Neutrophil (primary cell): ENCODE data around the gene STMN3.
"Not testable (repeated sequence)": the region's sequence is repeated elsewhere in the genome, so short reads cannot be mapped to it uniquely, and the experiment has no call there.

Experiments used
- H3K27ac ChIP-seq: fragments of 200-600 bp; sonication (generic); 2 replicates; pipeline ENCODE4 v1.5.1; 2016; ENCODE audit warnings: mild to moderate bottlenecking, moderate library complexity
- H3K27me3 ChIP-seq: fragments of 200-600 bp; sonication (generic); 2 replicates; pipeline ENCODE4 v1.6.0; 2016; ENCODE audit warnings: mild to moderate bottlenecking
- H3K36me3 ChIP-seq: fragments of 200-600 bp; sonication (generic); 2 replicates; pipeline ENCODE4 v1.5.1; 2017
- H3K4me1 ChIP-seq, 2 experiments: fragments of 200-600 bp in 1 of 2; sonication (generic) in 1 of 2; 1 replicate in 1 of 2; 2 replicates in 1 of 2; pipeline versions ENCODE4 v1.5.1 to v1.6.1; 2013 to 2016; ENCODE audit warnings: low read depth in 1 of 2, low read length in 1 of 2, mild to moderate bottlenecking in 1 of 2, moderate library complexity in 1 of 2; ENCODE audit not compliant: control insufficient read depth in 1 of 2, insufficient read depth in 1 of 2
- H3K4me3 ChIP-seq, 2 experiments: fragments of 200-600 bp in 1 of 2; sonication (generic) in 1 of 2; 1 replicate in 1 of 2; 2 replicates in 1 of 2; pipeline ENCODE4 v1.5.1; 2013 to 2016; ENCODE audit warnings: low read depth in 1 of 2, low read length in 1 of 2, mild to moderate bottlenecking in 1 of 2, moderate library complexity in 1 of 2
- H3K9me3 ChIP-seq: fragments of 200-600 bp; sonication (generic); 2 replicates; pipeline ENCODE4 v1.5.1; 2016
- CTCF ChIP-seq: fragments of 200-600 bp; sonication (generic); IDR thresholded peaks from 2 replicates; pipeline ENCODE4 v1.5.1; 2016; ENCODE audit warnings: antibody characterized with exemption

Gene STMN3

DNA sequence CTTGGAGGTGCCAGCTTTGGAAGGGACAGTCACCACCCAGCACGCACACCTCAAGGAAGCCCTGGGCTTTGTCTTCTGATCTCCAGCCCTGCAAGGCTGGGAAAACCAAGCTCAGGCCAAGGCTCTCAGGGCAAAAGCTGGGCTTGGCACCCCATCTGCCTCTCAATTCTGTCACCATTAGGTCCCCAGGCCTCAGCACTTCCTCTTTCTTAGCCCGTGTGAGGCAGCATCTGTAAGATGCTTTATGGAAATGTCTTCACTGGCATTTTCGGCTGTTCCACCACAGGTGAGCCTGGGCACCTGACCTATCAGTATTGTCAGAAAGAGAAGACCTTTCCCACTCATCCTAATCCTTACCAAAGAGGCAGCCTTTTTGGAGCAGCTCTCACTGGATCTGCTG is 50.9 kb downstream of the STMN3 start:
- H3K9me3 ChIP-seq, result no peaks in the 10 kb centered on the region
- peaks cover 20 to 23% of the 10 kb centered on the region in 2 experiments for H3K4me1 ChIP-seq
- no peaks in the 10 kb centered on the region for H3K27me3 ChIP-seq
- peaks cover 48% of the 10 kb centered on the region for H3K36me3 ChIP-seq
- H3K27ac ChIP-seq, result peak overlapping the region; percentile 57
- no peak for TF ChIP-seq CTCF
- no peak overlapping the region for H3K4me3 ChIP-seq

- H3K9me3 ChIP-seq, H3K27me3 ChIP-seq, H3K4me3 ChIP-seq: not testable (repeated sequence)
- peaks cover 16 to 21% of the 10 kb centered on the region in 2 experiments for H3K4me1 ChIP-seq
- H3K36me3 ChIP-seq, result peaks cover 52% of the 10 kb centered on the region
- peak overlapping the region; percentile 57 for H3K27ac ChIP-seq
Observed at GRCh38 chr20:63601679-63602078, 51.5 kb downstream of the STMN3 start.

GRCh38 chr20:63599396-63600050 is 53.7 kb downstream of the STMN3 start:
- no peak overlapping the region for H3K4me3 ChIP-seq
- H3K27ac ChIP-seq, result no peak overlapping the region
- TF ChIP-seq CTCF, result no peak
- no peaks in the 10 kb centered on the region for H3K27me3 ChIP-seq
- H3K9me3 ChIP-seq, result no peaks in the 10 kb centered on the region
- H3K36me3 ChIP-seq, result peaks cover 74% of the 10 kb centered on the region
- H3K4me1 ChIP-seq, result peaks cover 10 to 11% of the 10 kb centered on the region in 2 experiments

GRCh38 chr20:63598479-63599395 is 54.5 kb downstream of the STMN3 start:
- Histone ChIP-seq H3K36me3 (peaks cover 81% of the 10 kb centered on the region), H3K4me1 (peaks cover 10 to 11% of the 10 kb centered on the region in 2 experiments), H3K9me3 (no peaks in the 10 kb centered on the region), H3K4me3 (no peak overlapping the region), H3K27ac (no peak overlapping the region), H3K27me3 (no peaks in the 10 kb centered on the region)
- TF ChIP-seq CTCF, result no peak

DNA sequence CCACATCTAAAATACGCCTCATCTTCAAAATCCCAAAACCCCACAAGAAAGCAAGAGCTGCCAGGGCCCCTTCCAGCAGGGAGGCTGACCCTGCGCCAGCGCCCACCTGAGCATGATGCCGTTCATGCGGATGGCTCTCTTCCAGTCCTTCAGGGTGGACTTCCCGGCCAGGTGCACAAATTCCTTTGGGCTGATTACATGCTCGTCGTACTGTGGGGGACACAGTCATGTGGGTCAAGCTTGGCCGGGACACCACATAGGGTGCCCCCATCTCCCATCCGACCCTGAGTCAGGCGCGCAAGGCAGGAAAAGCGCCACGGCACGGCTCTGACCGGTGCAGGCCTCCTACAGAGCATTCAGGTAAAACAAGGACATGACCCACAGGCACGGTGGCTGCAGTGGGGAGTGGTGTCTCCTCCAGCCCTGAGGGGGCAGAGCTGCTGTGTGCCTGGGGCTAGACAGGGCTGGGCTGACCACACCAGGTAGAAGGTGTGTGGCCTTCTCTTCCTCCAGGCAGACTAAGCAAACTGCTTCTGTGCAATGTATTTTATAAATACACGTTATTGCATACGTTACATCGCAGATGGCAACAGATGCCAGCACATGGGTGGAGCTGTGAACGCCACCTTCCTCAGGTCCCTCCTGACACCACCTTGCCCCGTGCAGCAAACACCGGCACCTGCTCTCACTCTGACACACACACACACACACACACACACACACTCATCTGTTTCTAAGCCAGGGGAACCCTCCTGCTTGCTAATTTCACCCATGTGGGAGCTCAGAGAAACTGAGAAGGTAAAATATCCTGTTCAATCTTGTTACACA is 55.4 kb downstream of the STMN3 start:
- H3K4me1 ChIP-seq, result peaks cover 9 to 10% of the 10 kb centered on the region in 2 experiments
- H3K36me3 ChIP-seq, result peaks cover 88% of the 10 kb centered on the region
- H3K27me3 ChIP-seq, result no peaks in the 10 kb centered on the region
- H3K9me3 ChIP-seq, result no peaks in the 10 kb centered on the region
- TF ChIP-seq CTCF, result no peak
- no peak overlapping the region for H3K27ac ChIP-seq
- H3K4me3 ChIP-seq, result no peak overlapping the region
